GM12878 (cell line): ENCODE results near the gene RASL12. TPM values are rescaled to one million over a fixed set of nuclear protein-coding genes. Genes with fewer than 3 reads are reported as not detected.

ENCODE experiments used
- ATAC-seq: fragments of 200-7000 bp; cut with Tn5 transposase; 3 replicates; pipeline ENCODE4 v1.9.1; 2020; ENCODE audit warnings: mild to moderate bottlenecking, moderate library complexity
- BruUV-seq: library from RNA; stranded (reverse); fragments of 400-500 nt; replicated peaks from 2 replicates; lab custom pipeline; 2021; lab: Mats Ljungman, UMichigan
- CTCF ChIA-PET: fragments of 300-600 bp; sonication (Branson Sonifier 250); formaldehyde crosslinking; extraction: SDS; loops from one replicate; lab custom pipeline; 2021; ENCODE audit warnings: inconsistent platforms; lab: Yijun Ruan, JAX
- POLR2A ChIA-PET: fragments of 350-600 bp; formaldehyde crosslinking; extraction: SDS; loops from one replicate; lab custom pipeline; 2021; ENCODE audit warnings: inconsistent platforms; lab: Charles Lee
- RAD21 ChIA-PET: fragments of 300-600 bp; sonication (Branson Sonifier 250); formaldehyde crosslinking; loops from one replicate; lab custom pipeline; 2023; ENCODE audit warnings: antibody characterized with exemption; ENCODE audit not compliant: unreplicated experiment; lab: Charles Lee
- SMC1A ChIA-PET: fragments of 300-600 bp; sonication (Branson Sonifier 250); formaldehyde crosslinking; loops from one replicate; lab custom pipeline; 2023; ENCODE audit not compliant: unreplicated experiment, uncharacterized antibody; lab: Charles Lee
- DNase-seq: peaks from one replicate; pipeline ENCODE4 v3.0.0-alpha.2; 2011; ENCODE audit warnings: low read depth, low spot score
- FAIRE-seq: peaks from 3 replicates; lab custom pipeline; 2011; peaks lifted over from hg19 to GRCh38; lab: Jason Lieb, UNC
- H2AFZ ChIP-seq: 2 replicates; pipeline ENCODE4 v1.6.0; 2011; ENCODE audit warnings: low read depth, low read length, control low read depth; ENCODE audit not compliant: control insufficient read depth
- H3K27ac ChIP-seq: 2 replicates; pipeline ENCODE4 v1.5.1; 2011; ENCODE audit warnings: control low read depth; ENCODE audit not compliant: control insufficient read depth, insufficient read depth
- H3K27me3 ChIP-seq, 2 experiments: replicated peaks in 1 of 2; 2 replicates each; pipeline versions ENCODE4 v1.6.0 to v1.6.1; 2011; ENCODE audit warnings: low read length in 1 of 2; ENCODE audit not compliant: control insufficient read depth in 2 of 2, insufficient read depth in 2 of 2
- H3K36me3 ChIP-seq, 2 experiments: 2 replicates each; pipeline ENCODE4 v1.5.1; 2011; ENCODE audit warnings: low read length in 1 of 2; ENCODE audit not compliant: control insufficient read depth in 2 of 2, insufficient read depth in 2 of 2
- H3K4me1 ChIP-seq: 2 replicates; pipeline ENCODE4 v1.6.1; 2011; ENCODE audit warnings: mild to moderate bottlenecking, low read length, moderate library complexity, mixed read lengths; ENCODE audit not compliant: control insufficient read depth, insufficient read depth
- H3K4me2 ChIP-seq: 2 replicates; pipeline ENCODE4 v1.6.0; 2011; ENCODE audit warnings: control low read depth; ENCODE audit not compliant: control insufficient read depth, insufficient read depth
- H3K4me3 ChIP-seq: fragments of 200-600 bp; sonication (generic); 2 replicates; pipeline ENCODE4 v1.5.1; 2016
- H3K79me2 ChIP-seq: 2 replicates; pipeline ENCODE4 v1.6.0; 2011; ENCODE audit warnings: low read length; ENCODE audit not compliant: control insufficient read depth, insufficient read depth
- H3K9ac ChIP-seq: 2 replicates; pipeline ENCODE4 v1.8.0; 2011; ENCODE audit warnings: low read length, control low read depth, mixed read lengths; ENCODE audit not compliant: control insufficient read depth, insufficient read depth
- H3K9me3 ChIP-seq: replicated peaks from 3 replicates; pipeline ENCODE4 v1.5.1; 2011; ENCODE audit warnings: mild to moderate bottlenecking, low read length; ENCODE audit not compliant: control insufficient read depth, insufficient read depth
- H4K20me1 ChIP-seq: 2 replicates; pipeline ENCODE4 v1.6.0; 2011; ENCODE audit not compliant: control insufficient read depth, insufficient read depth
- CTCF ChIP-seq, 3 experiments: IDR thresholded peaks in 2 of 3; conservative IDR thresholded peaks in 1 of 3; 2 replicates each; pipeline ENCODE4 v1.5.1; 2011; ENCODE audit warnings: low read depth in 3 of 3, low read length in 3 of 3, mild to moderate bottlenecking in 3 of 3, control low read depth in 2 of 3, moderate library complexity in 2 of 3, inconsistent platforms in 1 of 3, mixed read lengths in 1 of 3; ENCODE audit not compliant: control insufficient read depth in 2 of 3, insufficient read depth in 1 of 3; ENCODE audit errors: extremely low read depth in 1 of 3
- IRF4 ChIP-seq: IDR thresholded peaks from 2 replicates; pipeline ENCODE4 v1.6.1; 2011; ENCODE audit warnings: low read depth, low read length
- KDM1A ChIP-seq: fragments of 200-600 bp; sonication (generic); IDR thresholded peaks from 2 replicates; pipeline ENCODE4 v1.6.1; 2016; ENCODE audit warnings: borderline replicate concordance
- MXI1 ChIP-seq: fragments of 150-350 bp; IDR thresholded peaks from 2 replicates; pipeline ENCODE4 v1.6.1; 2011; ENCODE audit warnings: low read depth, mild to moderate bottlenecking, inconsistent platforms, low read length, improper control_type of control experiment
- PML ChIP-seq: IDR thresholded peaks from 2 replicates; pipeline ENCODE4 v1.6.1; 2012; ENCODE audit warnings: low read length, inconsistent platforms
- SP1 ChIP-seq: IDR thresholded peaks from one replicate; pipeline ENCODE4 v1.6.1; 2011; ENCODE audit warnings: low read depth, low read length
- SUZ12 ChIP-seq: fragments of 200-600 bp; sonication (generic); IDR thresholded peaks from one replicate; pipeline ENCODE4 v1.6.1; 2018; ENCODE audit warnings: antibody characterized with exemption, mild to moderate bottlenecking; ENCODE audit not compliant: unreplicated experiment
- ZNF217 ChIP-seq: fragments of 450-650 bp; IDR thresholded peaks from 2 replicates; pipeline ENCODE4 v1.6.1; 2017; ENCODE audit warnings: antibody characterized with exemption, mild to moderate bottlenecking
- ZNF274 ChIP-seq: IDR thresholded peaks from one replicate; pipeline ENCODE4 v1.8.0; 2011; ENCODE audit not compliant: insufficient read length, insufficient read depth
- ZNF384 ChIP-seq: IDR thresholded peaks from 2 replicates; pipeline ENCODE4 v1.6.1; 2012; ENCODE audit warnings: low read depth, mild to moderate bottlenecking, low read length, improper control_type of control experiment, borderline replicate concordance
- WGBS: methylation state at CpG from one replicate; pipeline ENCODE4 v1.1.6; 2016; ENCODE audit warnings: low lambda C conversion rate; ENCODE audit not compliant: insufficient replicate concordance, insufficient coverage; ENCODE audit errors: missing lambda C conversion rate; 5-methylcytosine and 5-hydroxymethylcytosine counted together
- in situ Hi-C: fragments of 300-500 bp; cut with MboI; formaldehyde crosslinking; loops from 9 replicates; pipeline ENCODE4 v1.14.3; 2018; ENCODE audit warnings: mixed read lengths
- intact Hi-C: fragments of 100-400 bp; cut with micrococcal nuclease; formaldehyde crosslinking; loops from one replicate; pipeline ENCODE4 v1.14.2; 2022; ENCODE audit not compliant: unreplicated experiment
- polyA plus RNA-seq, 11 experiments: library from polyadenylated mRNA; depleted of rRNA in 4 of 11; unstranded in 6 of 11; stranded (reverse) in 5 of 11; fragments of >200 nt; fragmentation: Nextera tagmentation in 4 of 11; fragmentation: Illumina TruSeq in 1 of 11; extraction: Ambion mirVana in 4 of 11; extraction: Trizol in 1 of 11; gene quantifications; 1 replicate in 1 of 11; 2 replicates in 10 of 11; pipeline versions ENCODE4 v1.2.1 to v1.2.3, GENCODE V29; 2011 to 2016; ENCODE audit warnings: inconsistent platforms in 2 of 11, missing spikeins in 2 of 11, low read depth in 1 of 11
- total RNA-seq, 4 experiments: library from RNA; depleted of rRNA in 3 of 4; stranded (reverse); fragments of >200 nt in 3 of 4; fragmentation: Illumina TruSeq in 1 of 4; extraction: Trizol in 1 of 4; gene quantifications; 2 replicates each; pipeline versions ENCODE4 v1.2.1 to v1.2.3, GENCODE V29; 2013 to 2021
- TF ChIP-seq, protein P1 (sequence below): fragments of 450-650 bp; IDR thresholded peaks from 2 replicates; pipeline ENCODE4 v1.6.1; 2016; ENCODE audit warnings: mild to moderate bottlenecking, moderate library complexity, borderline replicate concordance
- TF ChIP-seq, protein P2 (sequence below): IDR thresholded peaks from 2 replicates; pipeline ENCODE4 v1.6.1; 2012; ENCODE audit warnings: low read depth, low read length, improper control_type of control experiment

The RASL12 gene
- total and polyA plus RNA-seq, 10 of the 15 experiments (the other 5 are each of a cell fraction or from before 2014, with no cell fraction given): 0.06 to 0.10 TPM; not detected in 8

DNA sequence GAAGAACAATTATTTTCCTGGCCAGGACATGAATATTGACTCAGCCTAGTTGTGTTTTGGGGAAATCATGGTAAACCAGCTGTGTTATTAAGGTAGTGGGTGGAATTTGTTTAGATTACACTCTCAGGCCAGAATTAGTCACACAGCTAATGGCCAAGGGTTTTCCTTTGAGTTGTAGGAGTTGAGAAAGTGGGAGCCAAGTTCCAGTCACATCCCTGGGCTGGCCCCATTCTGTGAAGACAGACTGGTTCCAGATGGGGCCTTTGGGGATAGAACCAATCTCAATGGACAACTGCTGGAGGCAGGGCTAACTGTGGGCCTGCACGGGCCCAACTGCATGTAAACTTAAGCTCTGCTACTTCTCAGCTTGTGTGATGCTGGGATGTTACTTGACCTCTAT lies 1.4 kb upstream of the RASL12 start:
- CTCF ChIA-PET: interaction anchor here (1.0 to 1.4 kb wide), 4 partner anchors 8 to 32 kb away, joined by 3 to 5 read pairs (median 3); no protein-coding TSS in a partner anchor
- peaks cover 0 to 2% of the 10 kb centered on the region in 2 experiments for H3K27me3 ChIP-seq
- H3K4me3 ChIP-seq: no peak overlapping the region
- RAD21 ChIA-PET: no interaction called here
- H3K36me3 ChIP-seq: no peaks in the 10 kb centered on the region
- 19% methylated on average over 1 of the region's 1 CpG for WGBS
- DNase-seq (no peak), ATAC-seq (no peak), FAIRE-seq (no peak)
- BruUV-seq: no TSS peak
- H3K79me2 ChIP-seq: no peaks in the 10 kb centered on the region
- SMC1A ChIA-PET: interaction anchor here (0.6 to 1.8 kb wide), 4 partner anchors 9 to 1364 kb away, joined by 3 to 5 read pairs (median 4); no protein-coding TSS in a partner anchor
- POLR2A ChIA-PET: no interaction called here
- H3K4me1 ChIP-seq: no peaks in the 10 kb centered on the region
- intact Hi-C loops (no loop called here), in situ Hi-C loops (no loop called here)
- H4K20me1 ChIP-seq: no peaks in the 10 kb centered on the region
- H3K9ac ChIP-seq: no peak overlapping the region
- no peak for TF ChIP-seq PML
- TF ChIP-seq, protein P1, sequence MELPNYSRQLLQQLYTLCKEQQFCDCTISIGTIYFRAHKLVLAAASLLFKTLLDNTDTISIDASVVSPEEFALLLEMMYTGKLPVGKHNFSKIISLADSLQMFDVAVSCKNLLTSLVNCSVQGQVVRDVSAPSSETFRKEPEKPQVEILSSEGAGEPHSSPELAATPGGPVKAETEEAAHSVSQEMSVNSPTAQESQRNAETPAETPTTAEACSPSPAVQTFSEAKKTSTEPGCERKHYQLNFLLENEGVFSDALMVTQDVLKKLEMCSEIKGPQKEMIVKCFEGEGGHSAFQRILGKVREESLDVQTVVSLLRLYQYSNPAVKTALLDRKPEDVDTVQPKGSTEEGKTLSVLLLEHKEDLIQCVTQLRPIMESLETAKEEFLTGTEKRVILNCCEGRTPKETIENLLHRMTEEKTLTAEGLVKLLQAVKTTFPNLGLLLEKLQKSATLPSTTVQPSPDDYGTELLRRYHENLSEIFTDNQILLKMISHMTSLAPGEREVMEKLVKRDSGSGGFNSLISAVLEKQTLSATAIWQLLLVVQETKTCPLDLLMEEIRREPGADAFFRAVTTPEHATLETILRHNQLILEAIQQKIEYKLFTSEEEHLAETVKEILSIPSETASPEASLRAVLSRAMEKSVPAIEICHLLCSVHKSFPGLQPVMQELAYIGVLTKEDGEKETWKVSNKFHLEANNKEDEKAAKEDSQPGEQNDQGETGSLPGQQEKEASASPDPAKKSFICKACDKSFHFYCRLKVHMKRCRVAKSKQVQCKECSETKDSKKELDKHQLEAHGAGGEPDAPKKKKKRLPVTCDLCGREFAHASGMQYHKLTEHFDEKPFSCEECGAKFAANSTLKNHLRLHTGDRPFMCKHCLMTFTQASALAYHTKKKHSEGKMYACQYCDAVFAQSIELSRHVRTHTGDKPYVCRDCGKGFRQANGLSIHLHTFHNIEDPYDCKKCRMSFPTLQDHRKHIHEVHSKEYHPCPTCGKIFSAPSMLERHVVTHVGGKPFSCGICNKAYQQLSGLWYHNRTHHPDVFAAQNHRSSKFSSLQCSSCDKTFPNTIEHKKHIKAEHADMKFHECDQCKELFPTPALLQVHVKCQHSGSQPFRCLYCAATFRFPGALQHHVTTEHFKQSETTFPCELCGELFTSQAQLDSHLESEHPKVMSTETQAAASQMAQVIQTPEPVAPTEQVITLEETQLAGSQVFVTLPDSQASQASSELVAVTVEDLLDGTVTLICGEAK: no peak
- TF ChIP-seq SP1: no peak
- TF ChIP-seq ZNF217: no peak
- TF ChIP-seq IRF4: no peak
- TF ChIP-seq CTCF (IDR thresholded peaks at IDR 0.05 in 2 of 3, conservative IDR thresholded peaks at IDR 0.05 in 1 of 3; ENCODE audit: control insufficient read depth in 2 of 3, extremely low read depth in 1 of 3, insufficient read depth in 1 of 3, low read depth in 3 of 3, low read length in 3 of 3): no peak
- TF ChIP-seq, protein P2, sequence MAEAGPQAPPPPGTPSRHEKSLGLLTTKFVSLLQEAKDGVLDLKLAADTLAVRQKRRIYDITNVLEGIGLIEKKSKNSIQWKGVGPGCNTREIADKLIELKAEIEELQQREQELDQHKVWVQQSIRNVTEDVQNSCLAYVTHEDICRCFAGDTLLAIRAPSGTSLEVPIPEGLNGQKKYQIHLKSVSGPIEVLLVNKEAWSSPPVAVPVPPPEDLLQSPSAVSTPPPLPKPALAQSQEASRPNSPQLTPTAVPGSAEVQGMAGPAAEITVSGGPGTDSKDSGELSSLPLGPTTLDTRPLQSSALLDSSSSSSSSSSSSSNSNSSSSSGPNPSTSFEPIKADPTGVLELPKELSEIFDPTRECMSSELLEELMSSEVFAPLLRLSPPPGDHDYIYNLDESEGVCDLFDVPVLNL: no peak
- TF ChIP-seq MXI1: no peak
- no peak for TF ChIP-seq KDM1A
- no peak for TF ChIP-seq ZNF384
- TF ChIP-seq ZNF274: no peak
- no peak for TF ChIP-seq SUZ12
- no peak overlapping the region for H2AFZ ChIP-seq
- H3K27ac ChIP-seq: no peak overlapping the region
- H3K4me2 ChIP-seq: no peak overlapping the region
- H3K9me3 ChIP-seq: no peaks in the 10 kb centered on the region
